Gastroesophageal sphincter (tissue), 3 donors: ENCODE results near the gene RGS2.

Experiments used
- CTCF ChIP-seq, 4 experiments: fragments of 200-600 bp in 2 of 4; fragments of 450-650 bp in 2 of 4; sonication (generic) in 1 of 4; IDR thresholded peaks; one replicate each; pipeline ENCODE4 v1.5.1; 2017 to 2019; ENCODE audit warnings: antibody characterized with exemption in 4 of 4, mild to moderate bottlenecking in 2 of 4, moderate library complexity in 2 of 4
- POLR2A ChIP-seq, 2 donors: fragments of 450-650 bp; IDR thresholded peaks; one replicate each; pipeline ENCODE4 v1.6.1; 2017; ENCODE audit warnings: antibody characterized with exemption in 2 of 2, mild to moderate bottlenecking in 2 of 2, moderate library complexity in 1 of 2
- POLR2AphosphoS5 ChIP-seq: sonication (generic); formaldehyde crosslinking; IDR thresholded peaks from one replicate; pipeline ENCODE4 v1.6.1; 2017; ENCODE audit warnings: antibody characterized with exemption

- TF ChIP-seq CTCF (IDR thresholded peaks at IDR 0.05): no peak
- TF ChIP-seq POLR2AphosphoS5: no peak
- no peak for TF ChIP-seq POLR2A (IDR thresholded peaks at IDR 0.05)
Observed at GRCh38 chr1:192789871-192790270, 19.0 kb upstream of the RGS2 start.
